Activated CD4-positive, alpha-beta T cell treated with anti-CD3 and anti-CD28 coated beads for 24 hours (primary cell): ENCODE measurements around the gene GPX7.
"Not testable (repeated sequence)": the region's sequence is repeated elsewhere in the genome, so short reads cannot be mapped to it uniquely, and the experiment has no call there.

ENCODE experiments used
- DNase-seq, 2 donors: peaks; one replicate each; pipeline ENCODE4 v3.0.0-alpha.2; 2020; ENCODE audit warnings: low read depth in 2 of 2

The GPX7 gene

DNA sequence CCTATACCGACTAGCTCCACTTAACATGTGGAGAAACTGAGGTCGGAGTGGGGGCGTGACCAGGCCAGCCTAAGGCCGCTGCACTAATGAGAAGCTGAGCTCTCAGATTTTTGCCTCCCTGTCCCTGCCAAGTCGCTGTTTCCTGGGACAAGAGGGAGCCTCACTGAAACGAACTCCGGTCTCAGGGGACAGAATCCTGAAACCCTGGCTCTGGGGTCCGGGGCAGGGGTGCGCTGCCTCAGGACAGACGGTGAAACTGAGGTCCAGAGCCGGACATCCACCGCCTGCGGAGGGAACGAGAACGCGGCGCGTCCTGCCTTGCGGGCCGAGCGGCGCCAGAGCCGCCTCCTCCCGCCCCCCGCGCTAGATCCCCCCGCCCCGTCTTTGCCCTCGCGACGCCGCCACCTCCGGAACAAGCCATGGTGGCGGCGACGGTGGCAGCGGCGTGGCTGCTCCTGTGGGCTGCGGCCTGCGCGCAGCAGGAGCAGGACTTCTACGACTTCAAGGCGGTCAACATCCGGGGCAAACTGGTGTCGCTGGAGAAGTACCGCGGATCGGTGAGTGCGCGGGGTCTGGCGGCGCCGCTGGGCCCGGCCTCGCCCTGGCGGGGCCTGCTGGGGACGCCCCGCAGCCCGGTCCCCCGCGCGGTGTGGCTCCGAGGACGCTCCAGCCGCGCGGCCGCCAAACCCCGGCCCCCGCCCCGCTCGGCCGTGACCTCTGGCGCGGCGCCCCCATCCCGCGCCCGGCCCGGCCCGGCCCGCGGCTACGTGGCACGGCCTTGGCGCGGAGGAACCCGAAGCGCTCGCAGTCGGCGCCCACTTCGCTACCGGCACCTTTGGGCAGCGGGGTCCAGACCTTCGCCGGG is at the start of gene GPX7:
Gene GPX7, plus strand, starts transcription at position 381 of the 865 bp plus-strand sequence. Its CDS starts 39 bp downstream, at position 420.
- peak; percentile 24 to 25 for DNase-seq

DNA sequence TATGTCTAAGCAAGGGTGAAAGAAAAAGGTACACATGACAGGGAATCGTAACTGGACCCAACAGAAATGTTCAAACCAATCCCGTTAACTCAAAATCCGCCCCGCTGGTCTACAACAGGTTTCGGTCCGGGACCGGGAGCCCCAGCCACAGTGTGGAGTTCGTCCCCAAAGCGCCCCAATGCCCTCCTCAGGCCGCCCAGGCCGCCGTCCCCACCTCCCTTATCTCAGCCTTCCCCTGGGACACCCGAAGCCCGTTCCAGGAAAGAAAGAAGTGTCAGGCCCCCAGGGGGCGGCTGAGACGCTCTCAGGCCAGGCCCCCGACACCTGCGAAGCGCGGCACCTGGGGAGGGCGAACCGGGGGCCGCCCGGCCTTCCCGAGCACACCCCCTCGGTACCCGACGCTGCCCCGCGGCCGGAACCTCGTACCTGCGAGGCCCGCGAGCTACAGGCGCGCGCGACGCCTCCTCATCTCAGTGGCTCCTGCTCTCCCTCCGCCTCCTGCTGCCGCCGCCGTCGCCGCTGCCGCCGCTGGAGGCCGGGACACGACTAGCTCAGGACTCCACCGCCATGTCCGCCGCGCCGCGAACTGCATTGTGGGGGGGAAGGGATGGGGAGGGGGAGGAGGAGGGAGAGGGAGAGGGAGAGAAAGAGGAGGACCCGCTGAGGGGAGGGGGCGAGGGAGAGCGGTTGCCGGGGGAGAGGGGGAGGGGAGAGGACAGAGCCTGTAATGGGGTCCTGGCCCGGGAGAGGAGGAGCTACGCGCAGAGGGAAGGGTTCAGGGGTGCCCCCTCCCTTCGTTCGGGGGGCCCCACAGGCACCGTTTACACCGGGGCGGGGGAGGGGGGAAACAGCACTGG is 49.4 kb upstream of the GPX7 start, which contains the start of gene TUT4:
Gene TUT4, minus strand, starts transcription at position 588 of the 857 bp plus-strand sequence. CDS start 26,812 bp downstream, outside the sequence.
- peak; percentile 55 to 65 for DNase-seq

DNA sequence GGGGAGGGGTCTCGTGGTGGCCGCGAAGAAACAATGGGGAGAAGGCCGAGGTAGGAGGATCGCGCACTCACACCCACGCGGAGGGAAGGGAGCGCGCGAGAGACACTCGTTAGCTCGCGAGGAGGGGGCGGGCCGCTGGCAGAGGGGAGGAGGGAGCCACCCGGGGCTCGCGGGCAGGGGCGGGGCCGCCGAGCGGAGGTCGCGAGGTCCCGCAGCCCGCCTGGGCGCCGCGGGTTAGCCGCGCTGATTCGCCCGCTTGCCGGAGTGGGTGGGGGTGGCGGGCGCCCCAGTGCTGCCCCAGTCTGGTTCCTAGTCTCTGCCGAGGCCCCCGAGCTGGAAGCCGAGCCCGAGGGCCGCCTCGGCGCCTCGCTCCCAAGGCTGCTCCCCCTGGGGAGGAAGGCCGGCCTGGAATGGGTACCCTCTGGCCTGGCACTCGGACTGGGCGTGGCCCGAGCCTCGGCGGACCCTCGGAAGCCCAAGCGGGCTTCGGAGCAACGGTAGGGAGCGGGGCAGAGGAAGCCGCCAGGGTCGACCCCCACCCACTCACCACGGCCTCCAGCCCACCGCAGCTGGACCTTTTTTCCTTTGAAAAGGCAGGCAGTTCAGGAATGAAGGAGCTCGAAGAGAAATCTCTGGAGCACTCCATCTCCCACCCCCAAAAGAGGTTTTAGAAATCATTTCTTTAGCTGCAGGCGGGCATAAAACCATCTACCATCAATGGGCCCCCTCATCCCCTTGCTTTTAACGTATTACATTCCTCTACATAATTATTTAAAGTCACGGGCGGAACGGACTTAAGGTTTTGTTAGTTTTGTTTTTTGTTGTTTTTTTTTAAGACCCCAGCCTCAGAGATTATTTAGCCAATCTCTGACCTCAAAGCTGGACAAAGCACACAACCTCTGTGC is 48.6 kb upstream of the GPX7 start:
- peak; percentile 80 to 82 for DNase-seq

DNA sequence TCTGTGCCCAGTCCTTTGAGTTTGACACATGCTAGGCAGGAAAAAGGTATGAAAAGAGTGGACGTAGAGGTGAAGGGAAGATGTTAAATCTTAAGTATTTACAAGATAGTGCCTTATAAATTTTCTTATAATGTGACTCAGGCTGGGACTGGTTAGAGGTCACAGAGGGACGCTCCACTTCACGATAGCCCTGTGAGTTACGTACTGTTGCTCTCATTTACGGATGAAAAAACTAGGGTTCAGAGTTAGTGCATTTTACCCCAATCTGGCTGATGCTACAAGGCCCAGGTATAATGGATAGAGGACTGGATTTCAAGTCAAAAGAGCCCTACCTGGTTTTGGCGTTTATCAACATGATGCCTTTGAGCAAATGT is 47.9 kb upstream of the GPX7 start:
- no peak for DNase-seq

DNA sequence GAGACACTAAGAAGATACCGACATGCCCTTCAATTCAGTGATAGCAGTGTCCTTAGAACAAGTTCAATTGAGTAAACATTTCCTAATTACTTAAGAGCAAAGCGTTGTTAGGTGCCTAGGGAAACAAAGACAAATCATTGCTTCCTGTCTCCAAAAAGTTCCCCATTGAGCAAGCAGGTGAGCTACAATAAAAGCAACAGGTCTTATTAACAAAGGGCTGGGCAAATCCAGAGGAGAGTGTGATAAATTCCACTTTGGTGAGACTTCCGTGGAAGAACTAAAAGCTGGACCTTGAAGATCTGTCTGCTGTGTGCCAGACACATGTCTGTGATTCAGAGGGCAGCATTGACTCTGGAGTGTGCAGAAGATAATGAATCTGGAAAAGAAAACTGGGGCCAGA is 47.4 kb upstream of the GPX7 start:
- DNase-seq, result no peak

DNA sequence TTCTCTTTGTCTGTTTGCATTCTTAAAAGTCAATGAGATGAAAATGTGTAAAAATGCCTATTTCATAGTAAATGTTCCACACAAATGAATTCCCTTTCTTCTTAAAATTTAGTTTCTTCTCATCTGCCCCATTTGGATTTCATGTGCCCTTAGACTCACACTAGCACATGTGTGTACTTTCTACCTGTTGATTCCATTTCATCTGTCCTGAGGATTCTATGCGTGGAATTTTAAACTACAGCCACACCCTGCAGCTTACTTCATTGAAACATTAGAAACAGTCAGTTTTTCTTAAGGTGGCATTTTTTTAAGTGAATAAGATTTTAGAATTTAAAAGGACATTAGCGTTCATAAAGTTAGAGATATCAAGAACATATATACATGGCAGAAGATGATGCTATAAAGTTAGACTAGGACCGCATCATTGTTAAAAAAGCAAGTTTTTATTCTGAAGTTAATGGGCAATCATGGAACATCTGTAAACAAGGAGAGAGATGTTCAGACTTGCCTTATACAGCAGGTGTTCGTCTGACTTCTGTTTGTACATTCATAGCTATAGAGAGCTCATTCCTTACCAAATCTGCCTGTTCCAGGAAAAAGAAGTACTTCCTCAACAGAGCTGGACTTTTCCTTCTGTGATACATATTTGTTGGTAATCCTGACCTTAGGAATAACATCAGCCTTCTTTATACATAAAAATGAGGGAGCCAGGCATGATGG is 45.4 kb upstream of the GPX7 start:
- DNase-seq, result no peak

DNA sequence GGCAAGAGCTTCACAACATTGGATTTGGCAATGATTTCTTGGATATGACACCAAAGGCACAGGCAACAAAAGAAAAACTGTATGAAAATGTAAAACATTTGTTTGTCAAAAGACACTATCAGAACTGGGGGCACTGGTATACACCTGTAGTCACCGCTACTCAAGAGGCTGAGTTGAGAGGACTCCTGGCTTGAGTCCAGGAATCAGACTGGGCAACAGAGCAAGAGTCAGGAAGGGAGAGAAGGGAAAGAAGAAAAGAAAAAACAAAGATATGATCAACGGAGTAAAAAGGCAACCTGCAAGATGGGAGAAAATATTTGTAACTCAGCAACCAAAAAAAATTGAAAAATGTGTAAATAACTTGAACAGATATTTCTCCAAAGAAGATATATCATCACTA is 43.2 kb upstream of the GPX7 start:
- DNase-seq, result no peak

DNA sequence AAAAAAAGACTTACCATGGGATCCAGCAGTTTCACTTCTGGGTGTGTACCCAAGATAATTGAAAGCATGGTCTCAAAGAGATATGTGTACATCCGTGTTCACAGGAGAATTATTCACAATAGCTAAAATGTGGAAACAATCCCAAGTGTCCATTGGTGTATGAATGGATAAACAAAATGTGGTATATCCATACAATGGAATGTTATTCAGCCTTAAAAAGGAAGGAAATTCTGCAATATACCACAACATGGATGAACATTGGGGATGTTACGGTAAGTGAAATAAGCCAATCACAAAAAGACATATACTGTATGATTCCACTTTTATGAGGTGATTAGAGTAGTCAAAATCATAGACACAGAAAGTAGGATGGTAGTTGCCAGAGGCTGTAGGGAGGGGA is 42.3 kb upstream of the GPX7 start:
- DNase-seq, result no peak

DNA sequence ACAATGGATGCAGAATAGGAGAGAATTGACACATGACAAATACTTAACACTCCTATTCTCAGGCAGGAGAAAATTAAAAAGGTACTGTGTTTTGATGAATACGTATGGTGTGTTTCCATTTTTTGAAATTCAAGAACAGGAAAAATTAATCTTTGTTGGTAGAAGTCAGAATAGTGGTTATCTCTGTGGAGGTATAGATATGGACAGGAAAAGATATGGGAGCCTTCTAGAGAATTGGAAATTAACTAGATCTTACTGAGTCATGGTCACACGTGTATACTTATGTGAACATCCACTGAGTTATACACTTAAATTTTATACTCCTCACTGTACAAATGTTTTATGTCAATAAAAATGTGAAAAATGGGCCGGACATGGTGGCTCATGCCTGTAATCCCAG is 39.4 kb upstream of the GPX7 start:
- DNase-seq, result no peak

DNA sequence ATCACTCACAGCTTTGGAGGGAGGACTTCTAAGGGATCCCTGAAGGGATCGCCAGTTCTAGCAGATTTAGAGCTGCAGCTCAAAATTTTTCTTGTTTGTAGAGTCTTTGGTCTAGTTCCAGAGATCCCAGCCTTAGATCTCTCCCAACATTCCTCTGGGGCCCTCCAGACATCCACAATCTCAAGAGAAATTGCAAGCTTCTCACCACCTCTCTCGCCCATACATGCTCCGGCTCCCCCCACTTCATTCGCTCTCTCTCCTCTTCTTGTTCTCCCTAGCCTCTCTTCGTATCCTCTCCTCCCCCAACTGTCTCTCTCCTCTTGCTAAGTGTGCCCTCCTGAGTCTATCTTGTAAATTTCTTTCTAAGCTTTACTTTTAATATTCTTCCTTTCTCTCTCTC is 34.2 kb upstream of the GPX7 start:
- no peak for DNase-seq

DNA sequence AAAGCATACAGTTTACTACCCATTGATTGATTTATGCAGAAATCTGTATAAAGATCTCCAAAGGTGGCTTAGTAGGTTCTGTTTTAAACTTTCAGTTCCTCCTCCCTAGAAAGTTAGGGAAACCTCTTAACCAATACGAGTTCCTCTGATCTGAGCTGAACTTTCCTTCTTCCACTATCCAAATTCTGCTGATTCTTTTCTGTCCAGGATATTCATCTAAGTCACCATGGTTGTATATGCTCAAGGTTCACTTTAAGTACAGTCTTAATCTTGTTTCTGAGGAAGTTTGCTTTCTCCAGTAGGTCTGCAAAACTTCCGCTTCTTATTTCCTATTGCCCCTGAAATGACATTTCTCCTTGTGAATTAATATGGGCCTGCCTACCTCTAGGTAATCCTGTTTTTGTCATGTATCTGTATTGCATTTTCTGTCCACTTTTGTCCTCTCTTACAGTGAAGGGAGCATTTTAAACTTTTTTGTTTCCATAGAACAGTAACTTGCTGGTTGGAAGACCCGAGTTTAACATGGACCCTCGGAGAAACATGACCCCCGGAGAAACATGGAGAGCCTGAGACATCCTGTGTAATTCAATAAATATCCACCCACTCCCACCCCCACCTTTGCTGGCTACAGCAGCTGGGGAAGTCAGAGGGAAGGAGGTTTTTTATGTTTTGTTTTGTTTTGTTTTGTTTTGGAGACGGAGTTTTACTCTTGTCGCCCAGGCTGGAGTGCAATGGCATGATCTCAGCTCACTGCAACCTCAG is 32.5 kb upstream of the GPX7 start:
- DNase-seq, result no peak

DNA sequence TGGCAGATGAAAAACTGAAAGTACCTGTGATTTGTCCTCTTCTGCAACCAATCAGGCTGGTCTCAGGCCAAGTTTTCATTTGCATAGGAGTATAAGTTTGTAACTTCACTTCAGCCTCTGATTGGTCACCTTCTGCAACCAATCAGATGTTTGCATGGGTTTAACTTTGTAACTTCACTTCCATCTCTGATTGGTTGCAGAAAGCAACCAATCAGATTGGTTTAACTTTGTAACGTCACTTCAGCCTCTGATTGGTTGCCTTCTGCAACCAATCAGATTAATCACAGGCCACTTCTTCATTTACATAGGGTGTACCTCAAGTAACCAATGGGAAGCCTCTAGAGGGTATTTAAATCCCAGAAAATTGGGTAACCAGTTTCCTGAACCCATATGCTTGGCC is 30.4 kb upstream of the GPX7 start:
- DNase-seq, result no peak

DNA sequence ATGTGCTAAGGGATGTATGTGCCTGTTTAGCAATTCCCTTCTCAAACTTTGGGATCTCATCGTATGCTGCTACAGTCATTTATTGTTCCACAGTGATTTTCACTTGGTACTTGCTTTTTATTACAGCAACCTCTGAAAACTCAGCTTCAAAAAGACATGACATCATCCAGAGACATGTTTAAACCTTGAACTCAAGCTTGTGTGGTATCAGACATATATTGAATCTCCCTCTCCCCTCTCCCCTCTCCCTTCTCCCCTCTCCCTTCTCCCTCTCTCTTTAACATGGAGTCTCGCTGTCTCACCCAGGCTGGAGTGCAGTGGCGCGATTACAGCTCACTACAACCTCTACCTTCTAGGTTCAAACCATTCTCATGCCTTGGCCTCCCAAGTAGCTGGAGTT is 29.8 kb upstream of the GPX7 start:
- DNase-seq, result no peak

DNA sequence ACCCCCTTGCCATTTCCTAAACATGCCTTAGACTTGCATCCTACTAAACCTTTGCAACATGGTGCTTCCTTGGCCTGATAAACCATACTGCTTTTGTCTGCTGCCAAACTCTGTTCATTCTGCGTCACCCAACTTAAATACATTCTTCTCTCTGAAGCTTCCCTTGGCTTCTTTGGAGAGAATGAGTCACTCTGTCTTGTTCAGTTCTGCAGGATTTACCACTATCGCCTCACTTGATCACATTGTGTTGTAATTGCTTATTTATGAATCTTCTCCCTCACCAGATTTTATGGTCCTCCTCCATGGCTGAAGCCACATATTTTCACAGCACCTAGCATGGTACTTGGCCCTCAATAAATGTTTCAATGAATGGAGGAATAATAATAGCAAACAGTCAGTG is 27.6 kb upstream of the GPX7 start:
- DNase-seq, result no peak

DNA sequence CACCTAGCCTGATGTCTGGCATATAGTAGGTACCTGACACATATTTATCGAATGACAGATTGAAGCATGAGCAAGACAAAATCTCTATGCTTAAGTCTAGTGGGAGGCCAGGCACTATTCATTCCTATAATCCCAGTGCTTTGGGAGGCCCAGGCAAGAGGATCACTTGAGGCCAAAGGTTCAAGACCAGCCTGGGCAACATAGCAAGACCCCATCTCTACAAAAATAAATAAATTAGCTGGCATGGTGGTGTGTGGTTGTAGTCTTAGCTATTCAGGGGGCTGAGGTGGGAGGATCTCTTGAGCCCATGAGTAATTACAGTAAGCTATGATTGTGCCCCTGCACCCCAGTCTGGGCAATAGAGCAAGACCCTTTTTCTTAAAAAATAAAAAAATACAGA is 26.1 kb upstream of the GPX7 start:
- no peak for DNase-seq

DNA sequence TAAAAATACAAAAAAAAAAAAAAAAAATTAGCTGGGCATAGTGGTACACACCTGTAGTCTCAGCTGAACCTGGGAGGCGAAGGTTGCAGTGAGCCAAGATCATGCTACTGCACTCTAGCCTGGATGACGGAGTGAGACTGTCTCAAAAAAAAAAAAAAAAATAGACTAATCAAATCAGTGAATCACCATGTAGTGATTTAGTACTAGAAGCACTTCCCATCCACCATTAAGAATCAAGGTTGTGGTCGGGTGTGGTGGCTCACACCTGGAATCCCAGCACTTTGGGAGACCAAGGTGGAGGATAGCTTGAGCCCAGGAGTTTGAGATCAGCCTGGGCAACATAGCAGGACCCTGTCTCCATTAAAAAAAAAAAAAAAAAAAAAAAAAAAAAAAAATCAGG is 24.1 kb upstream of the GPX7 start:
- DNase-seq, result not testable (repeated sequence)

DNA sequence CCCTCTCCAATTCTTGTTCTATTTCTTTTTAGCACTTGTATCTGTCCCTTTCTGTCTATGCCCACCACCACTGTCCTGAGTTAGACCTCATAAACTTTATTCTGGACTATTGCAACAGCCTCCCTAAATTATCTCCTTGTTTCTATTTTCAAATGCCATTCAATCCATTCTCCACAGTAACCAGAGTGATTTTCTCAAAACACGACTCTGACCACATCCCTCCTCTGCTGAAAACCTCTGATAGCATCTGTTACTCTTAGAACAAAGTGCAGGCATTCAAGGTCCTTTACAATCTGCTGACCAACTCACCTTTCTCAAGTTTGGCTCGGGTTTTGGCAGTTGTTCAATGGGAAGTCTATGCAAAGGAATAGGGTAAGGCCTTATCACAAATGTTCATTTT is 22.8 kb upstream of the GPX7 start:
- DNase-seq, result no peak

DNA sequence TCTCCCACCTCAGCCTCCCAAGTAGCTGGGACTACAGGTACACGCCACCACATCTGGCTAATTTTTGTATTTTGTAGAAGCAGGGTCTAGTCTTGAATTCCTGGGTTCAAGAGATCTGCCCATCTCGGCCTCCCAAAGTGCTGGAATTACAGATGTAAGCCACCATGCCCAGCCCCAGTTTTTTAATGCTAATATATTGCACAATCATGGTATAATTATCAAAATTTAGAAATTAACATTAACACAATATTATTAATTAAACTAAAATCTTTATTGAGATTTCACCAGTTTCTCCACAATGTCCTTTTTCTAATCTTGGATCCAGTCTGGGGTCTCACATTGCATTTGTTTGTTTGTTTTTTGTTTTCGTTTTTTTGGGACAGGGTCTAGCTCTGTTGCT is 21.9 kb upstream of the GPX7 start:
- no peak for DNase-seq

DNA sequence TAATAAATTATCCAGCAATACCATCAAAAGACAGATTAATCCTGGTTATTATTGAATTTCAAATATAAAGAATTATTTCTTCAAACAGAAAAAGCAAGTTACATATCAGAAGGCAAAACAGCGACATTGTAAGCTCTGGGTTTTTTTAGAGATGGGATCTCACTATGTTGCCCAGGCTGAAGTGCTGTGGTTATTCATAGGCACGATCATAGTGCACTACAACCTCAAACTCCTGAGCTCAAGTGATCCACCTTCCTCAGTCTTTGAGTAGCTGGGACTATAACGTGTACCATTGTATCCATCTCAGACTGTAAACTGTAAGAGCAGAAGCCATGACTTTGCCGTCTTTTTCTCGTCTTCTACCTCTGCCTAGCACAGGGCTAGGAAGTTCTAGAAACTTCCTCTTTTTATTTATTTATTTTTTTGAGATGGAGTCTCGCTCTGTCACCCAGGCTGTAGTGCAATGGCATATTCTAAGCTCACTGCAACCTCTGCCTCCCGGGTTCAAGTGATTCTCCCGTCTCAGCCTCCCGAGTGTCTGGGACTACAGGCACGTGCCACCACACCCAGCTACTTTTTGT is 20.0 kb upstream of the GPX7 start:
- no peak for DNase-seq

DNA sequence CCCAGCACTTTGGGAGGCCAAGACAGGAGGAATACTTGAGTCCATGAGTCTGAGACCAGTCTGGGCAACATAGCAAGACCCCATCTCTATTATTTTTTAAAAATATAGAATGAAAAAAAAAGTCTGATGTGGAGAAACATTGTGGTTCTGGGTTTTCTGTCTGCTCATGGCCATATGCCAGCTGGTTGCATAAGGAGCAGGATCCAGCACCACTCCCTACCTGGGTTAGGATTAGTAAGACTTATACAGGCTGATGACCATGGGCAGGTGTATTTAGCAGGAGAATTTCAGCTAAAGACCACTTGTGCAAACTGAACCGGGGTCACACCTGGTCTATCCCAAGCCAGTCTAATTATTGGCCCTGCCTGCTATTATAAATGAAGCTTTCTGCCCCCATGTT is 16.7 kb upstream of the GPX7 start:
- DNase-seq, result no peak
